IPS-11a (cell line): Measurements from ENCODE around the gene FZR1.

Source experiments
- H3K4me3 ChIP-seq: one replicate; pipeline ENCODE4 v1.5.1; 2013; ENCODE audit warnings: low read depth, low read length, control low read depth

Gene FZR1

DNA sequence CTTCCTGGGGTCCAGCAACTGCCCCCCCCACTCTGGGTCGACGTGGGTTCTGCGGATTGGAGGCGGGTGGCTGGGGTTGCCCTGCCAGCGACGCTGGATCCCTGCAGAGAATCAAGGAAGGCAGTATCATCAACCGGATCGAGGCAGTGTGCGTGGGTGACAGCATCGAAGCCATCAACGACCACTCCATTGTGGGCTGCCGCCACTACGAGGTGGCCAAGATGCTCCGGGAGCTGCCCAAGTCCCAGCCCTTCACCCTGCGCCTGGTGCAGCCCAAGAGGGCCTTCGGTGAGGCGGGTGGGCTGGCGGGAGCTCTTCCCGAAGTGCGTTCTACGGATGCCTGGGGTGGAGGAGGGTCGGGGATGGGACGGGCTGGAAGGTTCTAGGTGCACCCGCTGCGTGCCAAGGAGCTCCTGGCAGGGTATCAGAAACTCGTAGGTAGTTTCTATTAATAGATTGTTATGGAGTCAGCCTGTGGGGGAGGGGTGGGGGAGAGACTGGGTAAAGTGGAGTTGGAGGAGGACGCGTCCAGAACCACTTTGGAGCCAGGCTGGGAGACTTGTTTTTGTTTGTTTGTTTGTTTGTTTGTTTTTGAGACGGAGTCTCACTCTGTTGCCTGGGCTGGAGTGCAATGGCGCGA, 80.7 kb downstream of the FZR1 start:
- H3K4me3 ChIP-seq, result no peak overlapping the region
